MCF 10A (cell line): Measurements from ENCODE around the gene MIS18BP1. TPM values are rescaled to one million over a fixed set of nuclear protein-coding genes. Genes with fewer than 3 reads are reported as not detected.

Experiments
- BruUV-seq: library from RNA; stranded (reverse); fragments of 400-500 nt; replicated peaks from 2 replicates; lab custom pipeline; 2021; lab: Mats Ljungman, UMichigan
- CTCF ChIA-PET: fragments of 300-600 bp; sonication (Branson Sonifier 250); formaldehyde crosslinking; extraction: SDS; loops from one replicate; lab custom pipeline; 2021; ENCODE audit warnings: antibody characterized with exemption, inconsistent platforms; lab: Yijun Ruan, JAX
- POLR2A ChIA-PET: fragments of 300-600, 350-650 bp; sonication (Branson Sonifier 250); formaldehyde crosslinking; extraction: SDS; loops from one replicate; lab custom pipeline; 2020; ENCODE audit warnings: antibody characterized with exemption, inconsistent platforms; lab: Yijun Ruan, JAX
- DNase-seq: peaks from one replicate; pipeline ENCODE4 v3.0.0-alpha.2; 2018; ENCODE audit not compliant: unreplicated experiment
- H3K27ac Mint-ChIP-seq: one replicate; pipeline ENCODE4 v1.8.0; 2022; ENCODE audit warnings: mild to moderate bottlenecking, low read depth, mixed read lengths; ENCODE audit not compliant: unreplicated experiment
- H3K27me3 Mint-ChIP-seq: one replicate; pipeline ENCODE4 v1.8.0; 2022; ENCODE audit warnings: mixed read lengths; ENCODE audit not compliant: insufficient read depth, unreplicated experiment
- H3K36me3 Mint-ChIP-seq: one replicate; pipeline ENCODE4 v1.8.0; 2022; ENCODE audit warnings: mild to moderate bottlenecking, moderate library complexity, mixed read lengths; ENCODE audit not compliant: insufficient read depth, unreplicated experiment
- H3K4me1 Mint-ChIP-seq: one replicate; pipeline ENCODE4 v1.8.0; 2022; ENCODE audit warnings: mixed read lengths; ENCODE audit not compliant: insufficient read depth, unreplicated experiment
- H3K4me3 Mint-ChIP-seq: one replicate; pipeline ENCODE4 v1.8.0; 2022; ENCODE audit warnings: mild to moderate bottlenecking, moderate library complexity, mixed read lengths; ENCODE audit not compliant: unreplicated experiment
- H3K9me3 Mint-ChIP-seq: one replicate; pipeline ENCODE4 v1.8.0; 2022; ENCODE audit warnings: mixed read lengths; ENCODE audit not compliant: unreplicated experiment
- intact Hi-C: fragments of 100-400 bp; cut with micrococcal nuclease; formaldehyde crosslinking; loops from 2 replicates; pipeline ENCODE4 v1.14.1; 2022
- total RNA-seq: library from RNA; stranded (reverse); gene quantifications from 2 replicates; pipeline ENCODE4 v1.2.3, GENCODE V29; 2022
- TF ChIP-seq, protein P1 (sequence below): fragments of 200-600 bp; IDR thresholded peaks from one replicate; pipeline ENCODE4 v1.8.0; 2022; ENCODE audit warnings: antibody characterized with exemption, mild to moderate bottlenecking; ENCODE audit not compliant: unreplicated experiment

Gene MIS18BP1
- total RNA-seq, 1 experiment from 2014 or later, result 31.6 TPM

DNA sequence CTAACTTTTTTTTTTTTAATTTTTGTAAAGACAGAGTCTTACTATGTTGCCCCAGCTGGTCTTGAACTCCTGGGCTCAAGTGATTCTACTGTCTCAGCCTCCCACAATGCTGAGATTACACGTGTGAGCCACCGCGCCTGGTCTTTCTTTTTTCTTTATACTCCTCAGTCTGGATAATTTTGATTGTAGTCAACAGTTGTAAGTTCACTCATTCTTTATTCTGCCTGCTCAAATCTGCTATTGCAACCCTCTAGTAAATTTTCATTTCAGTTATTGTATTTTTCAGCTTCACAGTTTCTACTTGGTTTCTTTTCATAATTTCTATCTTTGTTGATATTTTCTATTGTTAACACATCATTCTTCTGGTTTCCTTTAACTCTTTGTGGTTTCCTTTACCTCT is 5.8 kb upstream of the MIS18BP1 start:
- intact Hi-C loops, result no loop called here
- POLR2A ChIA-PET, result interaction anchor here (1.3 to 1.5 kb wide), 2 partner anchors 124 to 297 kb away, joined by 3 read pairs; partner anchors contain the start of genes FKBP3, KLHL28 and TOGARAM1
- no TSS peak for BruUV-seq
- Mint-ChIP-seq H3K4me1 (peaks cover 11% of the 10 kb centered on the region), H3K9me3 (peaks cover 24% of the 10 kb centered on the region), H3K36me3 (no peaks in the 10 kb centered on the region), H3K27me3 (no peaks in the 10 kb centered on the region), H3K4me3 (no peak overlapping the region), H3K27ac (no peak overlapping the region)
- TF ChIP-seq, protein P1, sequence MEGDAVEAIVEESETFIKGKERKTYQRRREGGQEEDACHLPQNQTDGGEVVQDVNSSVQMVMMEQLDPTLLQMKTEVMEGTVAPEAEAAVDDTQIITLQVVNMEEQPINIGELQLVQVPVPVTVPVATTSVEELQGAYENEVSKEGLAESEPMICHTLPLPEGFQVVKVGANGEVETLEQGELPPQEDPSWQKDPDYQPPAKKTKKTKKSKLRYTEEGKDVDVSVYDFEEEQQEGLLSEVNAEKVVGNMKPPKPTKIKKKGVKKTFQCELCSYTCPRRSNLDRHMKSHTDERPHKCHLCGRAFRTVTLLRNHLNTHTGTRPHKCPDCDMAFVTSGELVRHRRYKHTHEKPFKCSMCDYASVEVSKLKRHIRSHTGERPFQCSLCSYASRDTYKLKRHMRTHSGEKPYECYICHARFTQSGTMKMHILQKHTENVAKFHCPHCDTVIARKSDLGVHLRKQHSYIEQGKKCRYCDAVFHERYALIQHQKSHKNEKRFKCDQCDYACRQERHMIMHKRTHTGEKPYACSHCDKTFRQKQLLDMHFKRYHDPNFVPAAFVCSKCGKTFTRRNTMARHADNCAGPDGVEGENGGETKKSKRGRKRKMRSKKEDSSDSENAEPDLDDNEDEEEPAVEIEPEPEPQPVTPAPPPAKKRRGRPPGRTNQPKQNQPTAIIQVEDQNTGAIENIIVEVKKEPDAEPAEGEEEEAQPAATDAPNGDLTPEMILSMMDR, result no peak
- no peak for DNase-seq
- CTCF ChIA-PET, result interaction anchor here (0.6 to 5.9 kb wide), 5 partner anchors 9 to 346 kb away, joined by 3 to 67 read pairs (median 8); no protein-coding TSS in a partner anchor

DNA sequence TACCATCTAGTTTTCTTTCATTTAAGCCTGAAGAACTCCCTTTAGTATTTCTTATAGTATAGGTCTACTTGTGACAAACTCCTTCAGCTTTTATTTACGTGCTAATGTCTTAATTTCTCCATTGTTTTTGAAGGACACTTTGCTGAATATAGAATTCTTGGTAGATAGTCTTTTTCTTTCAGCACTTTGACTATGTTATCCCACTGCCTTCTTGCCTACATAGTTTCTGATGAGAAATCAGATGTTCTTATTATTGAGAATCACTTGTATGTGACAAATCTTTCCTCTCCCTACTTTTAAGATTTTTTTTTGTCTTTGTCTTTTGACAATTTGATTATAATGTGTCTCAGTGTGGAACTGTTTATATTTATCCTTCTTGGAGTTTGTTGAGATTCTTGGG is 5.1 kb upstream of the MIS18BP1 start:
- Mint-ChIP-seq H3K36me3 (no peaks in the 10 kb centered on the region), H3K27me3 (no peaks in the 10 kb centered on the region), H3K9me3 (peaks cover 24% of the 10 kb centered on the region), H3K4me3 (no peak overlapping the region), H3K27ac (no peak overlapping the region), H3K4me1 (peaks cover 11% of the 10 kb centered on the region)
- BruUV-seq, result no TSS peak
- ChIA-PET POLR2A (interaction anchor here (0.6 to 1.5 kb wide), 4 partner anchors 114 to 296 kb away, joined by 3 to 4 read pairs (median 3); partner anchors contain the start of genes FKBP3, KLHL28 and TOGARAM1), CTCF (interaction anchor here (2.3 to 5.9 kb wide), 3 partner anchors 9 to 345 kb away, joined by 8 to 67 read pairs (median 9); no protein-coding TSS in a partner anchor)
- intact Hi-C loops, result no loop called here
- DNase-seq, result no peak
- TF ChIP-seq, protein P1, result no peak

DNA sequence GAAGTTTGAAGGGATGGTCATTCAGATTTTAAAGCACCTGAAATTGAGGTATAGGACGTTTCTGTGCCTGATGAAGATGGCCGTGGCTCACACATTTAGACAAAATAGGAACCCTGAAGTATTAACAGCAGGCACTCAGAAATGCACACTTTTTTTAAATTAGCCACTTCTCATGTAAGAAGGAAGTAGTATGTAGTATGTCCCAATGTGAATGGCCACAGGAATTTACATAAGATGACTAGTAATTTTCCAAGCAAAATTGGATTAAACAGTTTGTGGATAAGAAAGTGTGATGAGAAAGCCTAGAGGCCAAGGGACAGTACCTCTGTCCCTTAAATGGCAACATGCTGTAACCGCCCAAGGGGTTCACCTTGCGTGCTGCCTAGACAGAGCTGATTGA is 1.8 kb upstream of the MIS18BP1 start:
- no TSS peak for BruUV-seq
- H3K27me3 Mint-ChIP-seq, result no peaks in the 10 kb centered on the region
- H3K27ac Mint-ChIP-seq, result peak overlapping the region; percentile 99
- intact Hi-C loops, result loop anchor here (5.0 kb wide), 2 partner anchors 57 to 342 kb away; no protein-coding TSS in a partner anchor
- POLR2A ChIA-PET, result interaction anchor here (0.9 to 6.8 kb wide), 5 partner anchors 12 to 294 kb away, joined by 4 to 165 read pairs (median 20); partner anchors contain the start of genes FANCM, FKBP3, KLHL28 and TOGARAM1
- H3K36me3 Mint-ChIP-seq, result peaks cover 7% of the 10 kb centered on the region
- H3K4me3 Mint-ChIP-seq, result peak overlapping the region; percentile 88
- TF ChIP-seq, protein P1, result no peak
- peaks cover 11% of the 10 kb centered on the region for H3K4me1 Mint-ChIP-seq
- CTCF ChIA-PET, result interaction anchor here (0.6 to 5.9 kb wide), 10 partner anchors 12 to 341 kb away, joined by 3 to 67 read pairs (median 6); partner anchors contain the start of gene FANCM
- DNase-seq, result no peak
- peaks cover 24% of the 10 kb centered on the region for H3K9me3 Mint-ChIP-seq

DNA sequence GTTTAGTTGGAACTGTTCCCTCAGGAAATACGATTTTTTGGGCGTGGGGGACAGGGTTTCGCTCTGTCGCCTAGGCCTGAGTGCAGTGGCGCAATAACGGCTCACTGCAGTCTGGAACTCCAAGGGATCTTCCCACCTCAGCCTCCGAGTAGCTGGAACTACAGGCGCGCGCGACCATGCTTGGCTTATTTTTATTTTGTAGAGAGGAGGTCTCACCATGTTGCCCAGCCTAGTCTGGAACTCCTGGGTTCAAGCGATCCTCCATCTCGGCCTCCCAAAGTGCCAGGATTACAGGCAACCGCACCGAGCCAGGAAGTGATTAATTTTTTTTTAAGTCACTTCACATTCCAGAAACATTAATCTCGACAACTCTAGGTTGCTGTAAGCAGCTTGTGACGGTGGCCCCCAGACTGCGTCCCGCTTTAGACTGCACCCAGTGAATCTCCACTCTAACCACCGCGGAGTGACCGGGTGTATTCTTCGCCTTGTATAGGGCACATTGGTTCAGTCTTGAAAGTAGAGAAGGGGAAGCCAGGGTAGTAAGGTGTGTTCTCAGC is 830 bp upstream of the MIS18BP1 start:
- H3K27ac Mint-ChIP-seq, result peak overlapping the region; percentile 99
- no peaks in the 10 kb centered on the region for H3K27me3 Mint-ChIP-seq
- intact Hi-C loops, result loop anchor here (2.0 to 5.0 kb wide), 5 partner anchors 57 to 342 kb away; partner anchors contain the start of genes FANCM, FKBP3, KLHL28 and PRPF39
- ChIA-PET POLR2A (interaction anchor here (0.6 to 6.8 kb wide), 16 partner anchors 8 to 546 kb away, joined by 3 to 165 read pairs (median 4); partner anchors contain the start of genes FANCM, FKBP3, KLHL28 and PRPF39), CTCF (interaction anchor here (0.6 to 2.4 kb wide), 19 partner anchors 13 to 340 kb away, joined by 3 to 11 read pairs (median 4); no protein-coding TSS in a partner anchor)
- BruUV-seq, result TSS peak; percentile 86
- peaks cover 11% of the 10 kb centered on the region for H3K4me1 Mint-ChIP-seq
- H3K4me3 Mint-ChIP-seq, result peak overlapping the region; percentile 88
- DNase-seq, result no peak
- TF ChIP-seq, protein P1, result no peak
- H3K36me3 Mint-ChIP-seq, result peaks cover 7% of the 10 kb centered on the region
- H3K9me3 Mint-ChIP-seq, result peaks cover 19% of the 10 kb centered on the region
